Measurements from ENCODE around the gene AMBP. TPM values are rescaled to one million over a fixed set of nuclear protein-coding genes. Genes with fewer than 3 reads are reported as not detected.

AMBP gene
- total RNA-seq, 1 experiment from 2014 or later = 0.22 TPM

DNA sequence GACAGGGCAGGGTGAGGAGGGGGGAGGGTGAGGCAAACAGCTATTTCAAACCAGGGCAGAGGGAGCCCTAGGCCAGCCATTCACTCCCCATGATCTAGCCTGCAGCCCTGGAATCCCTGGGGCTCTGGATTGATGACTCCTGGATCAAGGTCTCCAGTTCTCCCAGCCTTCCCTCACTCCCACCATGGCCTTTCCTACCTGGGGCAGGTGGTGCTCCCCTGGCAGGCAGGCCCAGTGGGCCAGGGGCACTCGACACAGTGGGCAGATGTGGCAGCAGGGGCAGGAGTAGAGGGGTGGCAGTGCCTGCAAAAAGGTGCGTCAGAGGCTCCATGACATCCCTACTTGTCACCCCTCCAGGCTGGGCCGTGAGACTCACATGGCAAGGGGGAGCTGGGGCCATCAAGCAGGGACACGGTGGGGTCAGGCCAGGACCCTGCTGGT lies 15.0 kb upstream of the AMBP start:
- Histone ChIP-seq H3K9me2 (replicated peaks; ENCODE audit: low read length) (no peaks in the 10 kb centered on the region), H3F3A (ENCODE audit: low read length, unreplicated experiment) (no peaks in the 10 kb centered on the region), H3K4me3 (ENCODE audit: low read length) (no peak overlapping the region), H3K4me1 (ENCODE audit: insufficient read depth, low read length) (no peaks in the 10 kb centered on the region), H3K9me3 (ENCODE audit: low read length) (no peaks in the 10 kb centered on the region), H3K27me3 (ENCODE audit: low read length) (no peaks in the 10 kb centered on the region), H3K9ac (ENCODE audit: low read length) (no peak overlapping the region), H3K79me2 (ENCODE audit: low read length) (no peaks in the 10 kb centered on the region), H3K36me3 (ENCODE audit: low read depth, low read length) (no peaks in the 10 kb centered on the region), H3K27ac (ENCODE audit: low read length) (no peak overlapping the region), H4K20me1 (ENCODE audit: low read length) (no peaks in the 10 kb centered on the region), H3K4me2 (ENCODE audit: low read length) (no peak overlapping the region), H2AFZ (ENCODE audit: low read length) (no peak overlapping the region)
- no peak for TF ChIP-seq EZH2phosphoT487 (IDR thresholded peaks at IDR 0.05; ENCODE audit: borderline replicate concordance, low read length)
- no peak for TF ChIP-seq CTCF (conservative IDR thresholded peaks at IDR 0.05; ENCODE audit: low read depth, low read length)
- TF ChIP-seq EZH2 (IDR thresholded peaks at IDR 0.05; ENCODE audit: low read length, unreplicated experiment) = no peak
- ChIA-PET CTCF (no interaction called here), POLR2A (ENCODE audit: unreplicated experiment) (no interaction called here)
- intact Hi-C loops (cut with micrococcal nuclease) = no loop called here
- BruUV-seq (replicated peaks) = no TSS peak
- DNase-seq (no peak), ATAC-seq (no peak)

DNA sequence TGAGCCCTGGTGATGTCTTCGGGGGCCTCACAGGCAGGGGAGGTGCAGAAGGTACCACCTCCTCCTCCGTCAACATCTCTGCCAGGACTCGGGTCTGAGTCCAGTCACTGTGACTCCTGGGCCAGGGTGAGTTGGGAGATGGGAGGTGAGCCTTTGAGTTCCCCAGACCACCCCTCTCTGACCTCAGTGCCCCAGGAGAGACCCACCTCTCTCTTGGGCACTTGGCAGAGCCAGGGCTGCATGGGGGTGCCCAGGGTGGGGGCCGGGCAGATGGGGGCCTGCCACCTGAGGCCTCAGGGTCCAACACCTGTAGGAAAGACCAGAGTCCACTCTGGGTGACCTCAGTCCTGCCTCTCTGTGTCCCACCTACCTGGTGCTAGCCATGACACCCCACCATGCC lies 14.2 kb upstream of the AMBP start:
- no peaks in the 10 kb centered on the region for H3K9me2 ChIP-seq (replicated peaks; ENCODE audit: low read length)
- ChIA-PET CTCF (no interaction called here), POLR2A (ENCODE audit: unreplicated experiment) (no interaction called here)
- TF ChIP-seq CTCF (conservative IDR thresholded peaks at IDR 0.05; ENCODE audit: low read depth, low read length) (no peak), EZH2 (IDR thresholded peaks at IDR 0.05; ENCODE audit: low read length, unreplicated experiment) (no peak), EZH2phosphoT487 (IDR thresholded peaks at IDR 0.05; ENCODE audit: borderline replicate concordance, low read length) (no peak)
- no peak overlapping the region for H3K4me2 ChIP-seq (ENCODE audit: low read length)
- H3K4me1 ChIP-seq (ENCODE audit: insufficient read depth, low read length) = no peaks in the 10 kb centered on the region
- H2AFZ ChIP-seq (ENCODE audit: low read length) = no peak overlapping the region
- H3K27me3 ChIP-seq (ENCODE audit: low read length) = no peaks in the 10 kb centered on the region
- H3K9ac ChIP-seq (ENCODE audit: low read length) = no peak overlapping the region
- no TSS peak for BruUV-seq (replicated peaks)
- no peak overlapping the region for H3K27ac ChIP-seq (ENCODE audit: low read length)
- intact Hi-C loops (cut with micrococcal nuclease) = no loop called here
- H3K36me3 ChIP-seq (ENCODE audit: low read depth, low read length) = no peaks in the 10 kb centered on the region
- no peak for ATAC-seq
- no peak for DNase-seq
- H3K9me3 ChIP-seq (ENCODE audit: low read length) = no peaks in the 10 kb centered on the region
- H3K79me2 ChIP-seq (ENCODE audit: low read length) = no peaks in the 10 kb centered on the region
- no peaks in the 10 kb centered on the region for H3F3A ChIP-seq (ENCODE audit: low read length, unreplicated experiment)
- H3K4me3 ChIP-seq (ENCODE audit: low read length) = no peak overlapping the region
- H4K20me1 ChIP-seq (ENCODE audit: low read length) = no peaks in the 10 kb centered on the region

DNA sequence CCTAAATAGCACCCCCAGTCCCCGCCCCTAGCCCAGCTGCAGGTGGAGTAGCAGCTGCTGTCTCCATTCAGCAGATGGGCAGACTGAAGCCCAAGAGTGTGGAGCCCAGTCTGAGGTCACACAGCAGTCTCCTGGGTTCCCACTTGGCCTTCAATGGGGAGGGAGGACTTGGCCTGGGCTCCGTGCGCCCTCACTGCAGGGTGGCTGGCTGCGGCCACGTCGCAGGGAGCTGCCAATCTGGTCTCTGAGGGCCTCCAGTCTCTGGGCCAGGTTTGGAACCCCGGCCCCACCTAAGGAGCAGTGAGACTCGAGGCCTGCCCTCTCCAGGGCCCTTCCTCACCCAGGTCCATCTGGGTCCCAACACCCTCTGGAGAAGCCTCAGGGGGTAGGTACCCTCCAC lies 13.6 kb upstream of the AMBP start:
- H3K4me2 ChIP-seq (ENCODE audit: low read length) = no peak overlapping the region
- ChIA-PET CTCF (no interaction called here), POLR2A (ENCODE audit: unreplicated experiment) (no interaction called here)
- H3K4me1 ChIP-seq (ENCODE audit: insufficient read depth, low read length) = no peaks in the 10 kb centered on the region
- no TSS peak for BruUV-seq (replicated peaks)
- no peak overlapping the region for H2AFZ ChIP-seq (ENCODE audit: low read length)
- H3K9ac ChIP-seq (ENCODE audit: low read length) = no peak overlapping the region
- TF ChIP-seq EZH2phosphoT487 (IDR thresholded peaks at IDR 0.05; ENCODE audit: borderline replicate concordance, low read length) (no peak), CTCF (conservative IDR thresholded peaks at IDR 0.05; ENCODE audit: low read depth, low read length) (no peak), EZH2 (IDR thresholded peaks at IDR 0.05; ENCODE audit: low read length, unreplicated experiment) (no peak)
- intact Hi-C loops (cut with micrococcal nuclease) = no loop called here
- no peak overlapping the region for H3K4me3 ChIP-seq (ENCODE audit: low read length)
- H3K36me3 ChIP-seq (ENCODE audit: low read depth, low read length) = no peaks in the 10 kb centered on the region
- H3K9me3 ChIP-seq (ENCODE audit: low read length) = no peaks in the 10 kb centered on the region
- H3F3A ChIP-seq (ENCODE audit: low read length, unreplicated experiment) = no peaks in the 10 kb centered on the region
- no peaks in the 10 kb centered on the region for H3K27me3 ChIP-seq (ENCODE audit: low read length)
- no peak for DNase-seq
- H4K20me1 ChIP-seq (ENCODE audit: low read length) = no peaks in the 10 kb centered on the region
- no peak for ATAC-seq
- no peaks in the 10 kb centered on the region for H3K9me2 ChIP-seq (replicated peaks; ENCODE audit: low read length)
- H3K27ac ChIP-seq (ENCODE audit: low read length) = no peak overlapping the region
- no peaks in the 10 kb centered on the region for H3K79me2 ChIP-seq (ENCODE audit: low read length)

Data from PC-3 (cell line).